ENCODE results near the gene ECT2.

DNA sequence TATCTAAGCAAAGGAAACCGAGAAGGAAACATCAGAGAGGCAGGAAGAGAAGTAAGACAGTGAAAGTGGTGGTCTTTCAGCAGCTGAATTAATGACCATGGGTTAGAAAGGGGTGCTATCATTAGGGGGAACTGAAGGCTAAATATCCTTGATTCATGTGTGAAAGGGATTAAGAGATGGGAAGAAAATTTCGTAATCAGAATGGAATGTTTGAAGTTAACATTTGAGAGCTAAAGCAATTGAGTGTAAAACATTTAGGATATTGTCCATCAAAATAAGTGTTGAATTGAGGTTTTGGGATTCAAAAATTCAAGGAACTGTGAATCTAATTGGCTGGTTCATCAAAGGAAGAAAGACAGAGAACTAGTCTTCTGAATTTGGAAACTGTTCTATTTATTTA lies 4.1 kb upstream of the ECT2 start:
- TF ChIP-seq EP300 (IDR thresholded peaks at IDR 0.05; ENCODE audit: borderline replicate concordance in 1 of 2, low read depth in 2 of 2, low read length in 2 of 2) = no peak
- TF ChIP-seq SP2 (IDR thresholded peaks at IDR 0.05; ENCODE audit: low read length) = no peak
- TF ChIP-seq, protein P1, sequence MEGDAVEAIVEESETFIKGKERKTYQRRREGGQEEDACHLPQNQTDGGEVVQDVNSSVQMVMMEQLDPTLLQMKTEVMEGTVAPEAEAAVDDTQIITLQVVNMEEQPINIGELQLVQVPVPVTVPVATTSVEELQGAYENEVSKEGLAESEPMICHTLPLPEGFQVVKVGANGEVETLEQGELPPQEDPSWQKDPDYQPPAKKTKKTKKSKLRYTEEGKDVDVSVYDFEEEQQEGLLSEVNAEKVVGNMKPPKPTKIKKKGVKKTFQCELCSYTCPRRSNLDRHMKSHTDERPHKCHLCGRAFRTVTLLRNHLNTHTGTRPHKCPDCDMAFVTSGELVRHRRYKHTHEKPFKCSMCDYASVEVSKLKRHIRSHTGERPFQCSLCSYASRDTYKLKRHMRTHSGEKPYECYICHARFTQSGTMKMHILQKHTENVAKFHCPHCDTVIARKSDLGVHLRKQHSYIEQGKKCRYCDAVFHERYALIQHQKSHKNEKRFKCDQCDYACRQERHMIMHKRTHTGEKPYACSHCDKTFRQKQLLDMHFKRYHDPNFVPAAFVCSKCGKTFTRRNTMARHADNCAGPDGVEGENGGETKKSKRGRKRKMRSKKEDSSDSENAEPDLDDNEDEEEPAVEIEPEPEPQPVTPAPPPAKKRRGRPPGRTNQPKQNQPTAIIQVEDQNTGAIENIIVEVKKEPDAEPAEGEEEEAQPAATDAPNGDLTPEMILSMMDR (IDR thresholded peaks at IDR 0.05; ENCODE audit: control extremely low read depth in 1 of 3, insufficient read depth in 1 of 3, low read depth in 1 of 3, low read length in 3 of 3) = no peak
- no peak for TF ChIP-seq KDM1A (IDR thresholded peaks at IDR 0.05; ENCODE audit: borderline replicate concordance, low read length)
- TF ChIP-seq GABPA (IDR thresholded peaks at IDR 0.05; ENCODE audit: borderline replicate concordance, insufficient read depth, low read length) = no peak
- TF ChIP-seq KDM5A (IDR thresholded peaks at IDR 0.05; ENCODE audit: low read length) = no peak
- TF ChIP-seq, protein P2, sequence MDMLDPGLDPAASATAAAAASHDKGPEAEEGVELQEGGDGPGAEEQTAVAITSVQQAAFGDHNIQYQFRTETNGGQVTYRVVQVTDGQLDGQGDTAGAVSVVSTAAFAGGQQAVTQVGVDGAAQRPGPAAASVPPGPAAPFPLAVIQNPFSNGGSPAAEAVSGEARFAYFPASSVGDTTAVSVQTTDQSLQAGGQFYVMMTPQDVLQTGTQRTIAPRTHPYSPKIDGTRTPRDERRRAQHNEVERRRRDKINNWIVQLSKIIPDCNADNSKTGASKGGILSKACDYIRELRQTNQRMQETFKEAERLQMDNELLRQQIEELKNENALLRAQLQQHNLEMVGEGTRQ (IDR thresholded peaks at IDR 0.05; ENCODE audit: low read length) = no peak
- no peak for TF ChIP-seq POLR2AphosphoS5 (IDR thresholded peaks at IDR 0.05; ENCODE audit: low read depth, low read length)
